HG03469 (cell line): Measurements from ENCODE around the gene DPPA5.
"Not testable (repeated sequence)": the region's sequence is repeated elsewhere in the genome, so short reads cannot be mapped to it uniquely, and the experiment has no call there.

Source experiments
- ATAC-seq: cut with Tn5 transposase; IDR thresholded peaks from one replicate; pipeline ENCODE4 v1.9.1; 2021; ENCODE audit warnings: mild to moderate bottlenecking, moderate library complexity, moderate number of reproducible peaks; ENCODE audit not compliant: unreplicated experiment

The DPPA5 gene, protein sequence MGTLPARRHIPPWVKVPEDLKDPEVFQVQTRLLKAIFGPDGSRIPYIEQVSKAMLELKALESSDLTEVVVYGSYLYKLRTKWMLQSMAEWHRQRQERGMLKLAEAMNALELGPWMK

DNA sequence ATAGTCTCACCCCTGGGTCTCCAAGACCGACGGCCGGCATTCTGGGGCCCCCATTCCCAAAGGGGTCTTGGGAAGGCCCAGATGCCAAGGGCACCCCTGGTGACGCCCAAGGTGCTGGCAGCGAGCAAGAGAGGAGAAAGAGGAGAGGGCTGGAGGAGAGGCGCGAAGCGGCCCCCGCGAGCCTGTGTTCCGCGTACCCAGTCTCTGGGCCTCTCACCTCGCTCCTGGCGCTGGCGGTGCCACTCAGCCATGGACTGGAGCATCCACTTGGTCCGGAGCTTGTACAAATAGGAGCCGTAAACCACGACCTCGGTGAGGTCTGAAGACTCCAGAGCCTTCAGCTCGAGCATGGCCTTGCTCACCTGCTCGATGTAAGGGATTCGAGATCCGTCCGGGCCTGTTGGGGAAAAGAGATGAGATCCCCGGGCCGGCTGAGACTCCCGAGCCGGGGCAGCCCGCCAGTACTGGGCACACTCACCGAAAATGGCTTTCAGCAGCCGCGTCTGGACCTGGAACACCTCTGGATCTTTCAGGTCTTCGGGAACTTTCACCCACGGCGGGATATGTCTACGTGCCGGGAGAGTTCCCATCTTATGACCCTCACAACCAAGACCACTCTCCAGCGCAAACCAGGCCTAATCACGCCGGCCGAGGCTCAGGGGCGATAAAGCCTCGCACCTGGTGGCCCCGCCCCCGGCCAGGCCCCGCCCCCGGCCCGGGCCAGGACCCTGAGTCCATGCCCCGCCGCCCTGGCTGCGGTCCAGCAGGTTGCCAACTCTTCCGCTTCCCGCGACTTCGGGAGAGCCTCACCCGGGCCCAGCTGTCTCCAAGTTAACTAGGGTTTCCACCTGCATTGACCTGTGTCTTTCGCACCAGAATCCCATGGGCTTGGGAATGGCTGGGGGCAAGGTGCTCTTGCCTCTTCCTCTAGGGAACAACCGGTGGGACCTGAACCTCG is at the start of gene DPPA5:
DPPA5 (minus strand) TSS at position 641 of the 958 bp plus-strand sequence; CDS start at position 590, 51 bp downstream.
- ATAC-seq, result no peak

DNA sequence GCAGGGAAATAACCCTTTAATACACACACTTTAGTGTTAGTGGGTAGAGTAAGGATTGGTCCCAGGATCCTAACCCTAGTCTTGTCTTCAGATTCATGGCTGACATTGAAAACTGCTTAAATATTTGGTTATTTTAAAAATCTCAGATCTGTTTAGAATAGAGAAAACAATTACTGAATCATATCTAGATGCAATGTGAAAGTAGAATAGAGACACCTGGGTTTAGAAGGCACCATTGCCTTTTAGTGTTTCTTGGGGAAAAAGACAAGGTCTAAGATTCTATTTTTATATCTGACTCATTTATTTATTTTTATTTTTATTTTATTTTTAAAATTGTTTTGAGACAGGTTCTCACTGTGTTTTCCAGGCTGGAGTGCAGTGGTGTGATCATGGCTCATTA is 46.6 kb upstream of the DPPA5 start:
- ATAC-seq, result no peak

GRCh38 chr6:73395875-73396274 is 41.8 kb upstream of the DPPA5 start:
- ATAC-seq, result no peak

- no peak for ATAC-seq
Observed at GRCh38 chr6:73394577-73395354, 40.7 kb upstream of the DPPA5 start, which contains the start of gene DDX43. Gene DDX43, plus strand, starts transcription at chr6:73394828. Its CDS starts 78 bp downstream, at chr6:73394906.

DNA sequence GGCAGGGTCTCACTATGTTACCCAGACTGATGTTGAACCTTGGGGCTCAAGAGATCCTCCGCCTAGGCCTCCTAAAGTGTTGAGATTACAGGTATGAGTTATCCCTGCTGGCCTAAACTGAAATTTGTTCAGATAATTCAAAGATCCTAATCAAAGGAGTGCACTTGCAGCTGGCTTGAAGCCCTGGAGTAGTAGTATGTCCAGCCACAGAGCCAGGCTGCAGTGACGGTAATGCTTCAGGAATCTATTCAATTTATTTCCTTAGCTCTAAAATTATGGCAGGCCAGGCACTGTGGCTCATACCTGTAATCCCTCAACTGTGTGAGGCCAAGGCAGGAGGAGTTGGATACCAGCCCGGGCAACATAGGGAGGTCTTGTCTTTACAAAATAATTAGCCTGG is 39.2 kb upstream of the DPPA5 start:
- ATAC-seq, result no peak

DNA sequence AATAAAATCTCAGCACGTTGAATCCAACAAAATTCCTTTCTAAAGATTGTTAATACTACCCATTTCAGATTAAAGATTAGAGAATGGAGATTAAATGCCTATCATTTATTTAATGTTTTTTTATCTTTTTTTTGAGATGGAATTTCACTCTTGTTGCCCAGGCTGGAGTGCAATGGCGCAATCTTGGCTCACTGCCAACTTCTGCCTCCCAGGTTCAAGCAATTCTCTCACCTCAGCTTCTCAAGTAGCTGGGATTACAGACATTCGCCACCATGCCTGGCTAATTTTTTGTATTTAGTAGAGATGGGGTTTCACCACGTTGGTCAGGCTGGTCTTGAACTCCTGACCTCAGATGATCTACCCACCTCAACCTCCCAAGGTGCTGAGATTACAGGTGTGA is 38.1 kb upstream of the DPPA5 start:
- ATAC-seq, result not testable (repeated sequence)

DNA sequence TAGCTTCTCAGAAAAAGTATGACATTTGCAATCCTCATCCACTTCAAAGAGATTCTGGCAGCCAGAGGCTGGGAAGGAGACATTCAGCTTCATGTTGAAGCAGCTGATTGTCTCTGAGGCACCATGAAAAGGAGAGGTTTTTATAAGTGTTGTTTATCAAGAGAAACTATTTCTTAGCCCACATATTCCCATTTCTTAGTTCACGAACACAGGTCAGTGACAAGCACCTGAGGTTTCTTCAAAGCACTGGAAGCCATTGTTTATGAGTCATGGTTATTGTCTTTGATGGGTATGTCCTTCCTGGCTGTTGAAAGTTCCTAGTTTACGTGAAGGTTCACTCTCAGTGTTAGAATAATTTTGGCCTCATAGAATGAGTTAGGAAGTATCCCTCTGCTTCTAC is 37.6 kb upstream of the DPPA5 start:
- no peak for ATAC-seq

- no peak for ATAC-seq
Observed at GRCh38 chr6:73389854-73390253, 35.8 kb upstream of the DPPA5 start.

- peak; percentile 64 for ATAC-seq
Observed at GRCh38 chr6:73388800-73389512, 34.9 kb upstream of the DPPA5 start.

DNA sequence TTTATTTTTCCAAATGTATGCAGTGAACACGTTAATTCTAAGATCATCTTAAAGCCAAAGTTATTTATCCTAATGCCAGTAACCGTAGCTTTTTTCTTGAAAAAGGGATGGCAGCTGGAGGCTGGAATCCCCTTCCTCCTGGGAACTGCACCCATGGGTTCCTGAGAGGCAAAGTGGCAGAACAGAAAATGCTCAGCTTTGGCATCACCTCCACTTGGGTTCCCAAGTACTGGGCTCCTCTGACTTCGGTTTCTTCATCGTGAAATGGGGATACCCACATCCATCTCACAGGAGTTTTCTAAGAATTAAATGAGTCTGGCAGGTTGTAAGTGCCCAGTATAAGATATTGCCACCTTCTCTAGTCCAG is 34.3 kb upstream of the DPPA5 start:
- ATAC-seq, result no peak

DNA sequence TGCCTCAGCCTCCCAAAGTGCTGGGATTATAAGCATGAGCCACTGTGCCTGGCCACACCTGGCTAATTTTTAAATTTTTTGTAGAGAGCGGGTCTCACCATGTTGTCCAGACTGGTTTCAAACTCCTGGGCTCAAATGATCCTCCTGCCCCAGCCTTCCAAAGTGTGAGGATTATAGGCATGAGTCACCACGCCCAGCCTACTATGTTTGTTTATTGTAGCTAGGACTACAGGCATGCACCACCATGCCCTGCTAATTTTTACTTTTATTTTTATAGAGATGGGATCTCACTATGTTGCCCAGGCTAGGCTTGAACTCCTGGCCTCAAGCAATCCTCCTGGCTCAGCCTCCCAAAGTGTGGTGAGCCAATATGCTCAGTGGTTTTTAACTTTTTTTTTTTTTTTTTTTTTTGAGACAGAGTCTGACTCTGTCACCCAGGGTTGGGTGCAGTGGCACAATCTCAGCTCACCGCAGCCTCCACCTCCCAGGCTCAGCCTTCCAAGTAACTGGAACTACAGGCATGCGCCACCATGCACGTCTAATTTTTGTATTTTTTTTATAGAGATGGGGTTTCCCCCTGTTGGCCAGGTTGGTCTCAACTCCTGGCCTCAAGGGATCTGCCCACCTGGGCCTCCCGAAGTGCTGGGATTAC is 28.5 kb upstream of the DPPA5 start:
- ATAC-seq, result no peak

GRCh38 chr6:73381531-73381930 is 27.5 kb upstream of the DPPA5 start:
- not testable (repeated sequence) for ATAC-seq

DNA sequence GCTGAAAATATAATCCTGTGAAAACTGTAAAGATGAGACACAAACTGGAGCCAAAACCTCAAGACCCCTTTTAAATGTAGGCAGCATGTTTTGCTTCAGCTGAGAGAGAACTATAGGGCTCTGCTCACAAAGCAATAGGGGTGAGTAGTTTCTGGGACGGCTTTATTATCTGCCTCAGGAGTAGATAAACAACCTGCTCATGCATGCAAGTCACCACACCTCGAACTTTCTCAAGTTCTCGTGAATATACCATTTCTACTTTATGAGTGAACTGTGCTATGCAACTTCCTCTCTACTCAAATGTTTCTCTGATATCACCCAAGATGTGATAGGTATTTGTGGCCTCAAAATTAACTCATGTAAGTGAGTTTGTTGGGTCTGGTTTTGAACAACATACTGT is 23.1 kb upstream of the DPPA5 start:
- ATAC-seq, result no peak

- ATAC-seq, result no peak
Observed at GRCh38 chr6:73375216-73375615, 21.1 kb upstream of the DPPA5 start.

DNA sequence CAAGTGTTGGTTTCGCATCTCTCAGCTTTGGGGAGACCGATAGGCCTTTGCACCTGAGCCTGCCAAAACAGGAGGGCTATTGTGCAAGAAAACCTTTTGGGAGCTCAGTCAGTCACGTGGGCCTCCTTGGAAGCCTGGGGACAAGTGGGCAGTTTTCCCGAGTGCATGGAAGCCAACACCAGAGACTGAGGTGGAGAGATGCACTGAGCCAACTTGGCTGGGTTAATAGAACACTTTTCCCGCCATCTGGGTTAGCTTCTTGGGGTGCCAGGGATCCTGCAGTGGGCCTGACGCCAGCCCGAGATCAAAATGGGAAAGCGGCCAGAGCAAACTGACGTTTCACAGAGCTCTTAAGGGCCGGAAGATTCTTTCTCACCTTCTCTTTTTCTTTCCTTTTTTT is 18.4 kb upstream of the DPPA5 start:
- no peak for ATAC-seq

- no peak for ATAC-seq
Observed at GRCh38 chr6:73371984-73372383, 17.9 kb upstream of the DPPA5 start.

DNA sequence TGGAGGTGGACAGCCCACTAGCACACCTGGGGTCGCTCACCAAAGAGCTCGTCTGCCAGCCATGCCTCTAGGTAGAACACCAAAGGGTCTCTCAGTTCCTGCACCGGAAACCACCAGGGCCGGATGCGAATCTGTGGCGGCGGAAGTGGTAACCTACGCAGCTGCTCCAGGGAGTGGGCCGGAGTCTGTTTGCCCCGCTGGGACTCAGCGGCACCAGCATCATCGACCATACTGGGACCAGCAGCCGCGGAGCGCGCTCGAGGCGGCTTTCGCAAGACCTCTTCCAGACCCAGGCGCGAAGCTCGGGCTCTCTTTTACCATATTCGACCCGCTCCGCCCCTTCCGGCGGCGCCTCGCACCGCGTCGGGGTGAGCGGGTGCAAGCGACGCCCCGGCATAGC is 15.5 kb upstream of the DPPA5 start, which contains the start of gene OOEP:
OOEP (minus strand) TSS at position 335 of the 400 bp plus-strand sequence; CDS start at position 230, 105 bp downstream.
- ATAC-seq, result no peak

GRCh38 chr6:73369157-73369556 is 15.1 kb upstream of the DPPA5 start:
- no peak for ATAC-seq

- ATAC-seq, result no peak
Observed at GRCh38 chr6:73368675-73369074, 14.6 kb upstream of the DPPA5 start.

GRCh38 chr6:73367761-73368355 is 13.8 kb upstream of the DPPA5 start:
- ATAC-seq, result no peak
